Measurements from ENCODE around the gene USP22.

DNA sequence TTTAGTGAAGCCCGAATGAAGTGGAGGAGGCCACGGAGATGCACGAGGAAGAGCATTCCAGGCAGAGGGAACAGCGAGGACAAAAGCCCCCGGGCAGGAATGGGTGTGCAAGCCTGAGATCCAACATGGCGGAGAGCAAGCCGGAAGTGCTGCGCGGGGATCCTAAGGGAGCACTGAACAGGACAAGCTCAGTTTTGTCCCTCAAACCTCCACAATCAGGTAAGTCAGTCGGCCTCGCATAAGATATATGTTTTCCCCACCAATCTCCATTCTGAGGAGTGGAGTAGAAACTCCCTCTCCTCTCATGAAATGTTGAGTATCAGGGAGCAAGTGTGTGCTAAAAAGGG, 32.9 kb upstream of the USP22 start:
- TF ChIP-seq POLR2AphosphoS5 (IDR thresholded peaks at IDR 0.05; ENCODE audit: low read depth), result no peak
- TF ChIP-seq CTCF (IDR thresholded peaks at IDR 0.05; ENCODE audit: insufficient read depth, low read length), result no peak
